Muscle layer of duodenum (tissue), 2 donors: ENCODE measurements around the gene NKAIN2.

Experiments
- H3K27ac ChIP-seq: one replicate; pipeline ENCODE4 v1.7.0; 2013; ENCODE audit warnings: mild to moderate bottlenecking, low read length
- H3K27me3 ChIP-seq: one replicate; pipeline ENCODE4 v1.7.0; 2013; ENCODE audit warnings: low read depth, mild to moderate bottlenecking, control low read depth, low read length
- H3K36me3 ChIP-seq, 2 donors: one replicate each; pipeline ENCODE4 v1.7.0; 2013; ENCODE audit warnings: low read length in 2 of 2, control low read depth in 1 of 2, mild to moderate bottlenecking in 1 of 2; ENCODE audit not compliant: insufficient read depth in 2 of 2, control insufficient read depth in 1 of 2
- H3K4me1 ChIP-seq, 2 donors: one replicate each; pipeline ENCODE4 v1.7.0; 2013; ENCODE audit warnings: low read length in 2 of 2, mild to moderate bottlenecking in 2 of 2, control low read depth in 1 of 2, moderate library complexity in 1 of 2; ENCODE audit not compliant: insufficient read depth in 2 of 2, control insufficient read depth in 1 of 2
- H3K4me3 ChIP-seq, 2 donors: one replicate each; pipeline ENCODE4 v1.7.0; 2013; ENCODE audit warnings: low read length in 2 of 2, low read depth in 1 of 2, mild to moderate bottlenecking in 1 of 2
- H3K9me3 ChIP-seq, 2 donors: one replicate each; pipeline ENCODE4 v1.7.0; 2013; ENCODE audit warnings: low read length in 2 of 2, control low read depth in 1 of 2, mild to moderate bottlenecking in 1 of 2; ENCODE audit not compliant: control insufficient read depth in 1 of 2
- donor health status: healthy.

NKAIN2 gene

GRCh38 chr6:124119596-124119995, 315.9 kb downstream of the NKAIN2 start:
- Histone ChIP-seq H3K4me1 (no peaks in the 10 kb centered on the region), H3K27ac (no peak overlapping the region), H3K9me3 (no peaks in the 10 kb centered on the region), H3K27me3 (no peaks in the 10 kb centered on the region), H3K4me3 (no peak overlapping the region), H3K36me3 (no peaks in the 10 kb centered on the region)

GRCh38 chr6:124123617-124124209, 320.0 kb downstream of the NKAIN2 start:
- H3K27me3 ChIP-seq, result no peaks in the 10 kb centered on the region
- H3K4me3 ChIP-seq, result no peak overlapping the region
- no peak overlapping the region for H3K27ac ChIP-seq
- H3K9me3 ChIP-seq, result no peaks in the 10 kb centered on the region
- H3K36me3 ChIP-seq, result no peaks in the 10 kb centered on the region
- H3K4me1 ChIP-seq, result no peaks in the 10 kb centered on the region

GRCh38 chr6:124131259-124131658, 327.6 kb downstream of the NKAIN2 start:
- H3K36me3 ChIP-seq, result no peaks in the 10 kb centered on the region
- H3K27me3 ChIP-seq, result no peaks in the 10 kb centered on the region
- peaks cover 0 to 7% of the 10 kb centered on the region in 2 donors for H3K9me3 ChIP-seq
- H3K27ac ChIP-seq, result no peak overlapping the region
- H3K4me1 ChIP-seq, result no peaks in the 10 kb centered on the region
- H3K4me3 ChIP-seq, result no peak overlapping the region

DNA sequence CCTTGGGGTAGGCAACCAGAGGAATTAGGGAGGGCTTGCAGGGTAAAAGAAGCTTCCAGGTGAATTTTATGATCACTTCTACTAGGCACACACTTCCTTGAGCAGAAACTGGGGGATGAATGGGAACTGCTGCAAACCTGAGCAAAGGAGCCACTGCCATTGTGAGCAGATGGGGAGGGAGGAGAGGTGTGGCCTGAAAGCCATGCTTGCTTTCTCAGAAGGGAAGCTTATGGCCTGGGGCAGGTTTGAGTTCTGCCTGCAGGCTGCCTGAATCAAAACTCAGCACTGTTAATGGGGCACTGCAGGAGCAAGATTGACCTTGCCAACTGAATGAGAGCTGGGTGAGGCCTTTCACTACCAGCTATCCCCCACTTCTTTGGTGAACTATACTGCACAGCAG, 328.1 kb downstream of the NKAIN2 start:
- Histone ChIP-seq H3K9me3 (peaks cover 0 to 7% of the 10 kb centered on the region in 2 donors), H3K27me3 (no peaks in the 10 kb centered on the region), H3K4me3 (no peak overlapping the region), H3K27ac (no peak overlapping the region), H3K36me3 (no peaks in the 10 kb centered on the region), H3K4me1 (no peaks in the 10 kb centered on the region)

DNA sequence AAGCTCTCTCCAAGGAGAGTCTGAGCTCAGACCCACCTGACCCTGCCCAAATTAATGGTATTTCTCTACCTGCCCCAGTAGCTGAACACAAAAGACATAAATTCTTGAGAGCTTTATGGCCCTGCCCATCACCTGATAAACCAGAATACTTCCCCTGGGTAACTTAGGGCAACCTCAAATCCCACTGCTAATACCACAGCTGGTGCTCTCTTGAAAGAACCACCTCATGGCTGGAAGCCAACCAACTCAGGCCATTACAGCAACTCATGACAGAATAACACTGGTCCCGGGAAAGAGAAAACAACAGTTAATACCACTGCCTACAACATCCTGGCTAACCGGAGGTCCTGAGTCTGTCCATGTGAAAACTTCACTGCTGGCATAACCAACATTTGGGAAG, 328.6 kb downstream of the NKAIN2 start:
- Histone ChIP-seq H3K36me3 (no peaks in the 10 kb centered on the region), H3K9me3 (peaks cover 0 to 7% of the 10 kb centered on the region in 2 donors), H3K27me3 (no peaks in the 10 kb centered on the region), H3K4me3 (no peak overlapping the region), H3K4me1 (no peaks in the 10 kb centered on the region), H3K27ac (no peak overlapping the region)

DNA sequence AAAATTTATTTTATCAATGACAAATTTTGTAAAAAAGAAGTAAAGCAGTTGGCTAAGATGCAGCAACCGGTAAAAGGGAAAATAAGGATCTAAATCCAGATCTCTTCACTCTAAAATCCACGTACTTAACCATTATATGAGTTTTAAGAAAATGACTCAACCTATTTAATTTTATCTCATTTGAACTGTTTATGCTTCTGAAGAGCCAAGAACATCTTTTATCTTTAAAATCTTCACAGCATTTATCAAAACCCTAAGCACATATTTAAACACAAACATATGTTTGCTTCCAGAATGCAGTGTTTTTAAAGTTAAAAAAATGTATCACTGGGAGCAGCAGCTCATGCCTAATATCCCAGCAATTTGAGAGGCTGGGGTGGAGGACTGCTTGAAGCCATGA, 339.2 kb downstream of the NKAIN2 start:
- Histone ChIP-seq H3K9me3 (no peaks in the 10 kb centered on the region), H3K27me3 (no peaks in the 10 kb centered on the region), H3K4me1 (no peaks in the 10 kb centered on the region), H3K4me3 (no peak overlapping the region), H3K27ac (no peak overlapping the region), H3K36me3 (no peaks in the 10 kb centered on the region)

DNA sequence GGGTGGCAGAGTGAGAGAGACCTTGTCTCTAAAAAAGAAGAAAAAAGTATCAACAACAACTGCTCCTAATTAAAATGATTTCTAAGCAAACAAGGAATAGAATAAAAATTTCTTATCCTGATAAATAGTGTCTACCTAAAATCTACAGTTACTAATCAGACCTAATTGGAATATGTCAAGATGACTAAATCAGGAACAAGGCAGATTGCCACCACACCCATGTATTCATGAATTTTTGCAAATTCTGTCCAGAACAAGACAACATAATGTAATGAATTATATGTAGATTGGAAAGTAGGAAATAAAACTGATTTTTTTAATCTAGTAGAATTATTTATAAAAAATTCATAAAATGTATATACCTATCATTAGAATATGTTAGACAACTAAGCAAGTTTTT, 339.8 kb downstream of the NKAIN2 start:
- no peak overlapping the region for H3K27ac ChIP-seq
- H3K27me3 ChIP-seq, result no peaks in the 10 kb centered on the region
- H3K9me3 ChIP-seq, result no peaks in the 10 kb centered on the region
- H3K4me3 ChIP-seq, result no peak overlapping the region
- H3K36me3 ChIP-seq, result no peaks in the 10 kb centered on the region
- H3K4me1 ChIP-seq, result no peaks in the 10 kb centered on the region

DNA sequence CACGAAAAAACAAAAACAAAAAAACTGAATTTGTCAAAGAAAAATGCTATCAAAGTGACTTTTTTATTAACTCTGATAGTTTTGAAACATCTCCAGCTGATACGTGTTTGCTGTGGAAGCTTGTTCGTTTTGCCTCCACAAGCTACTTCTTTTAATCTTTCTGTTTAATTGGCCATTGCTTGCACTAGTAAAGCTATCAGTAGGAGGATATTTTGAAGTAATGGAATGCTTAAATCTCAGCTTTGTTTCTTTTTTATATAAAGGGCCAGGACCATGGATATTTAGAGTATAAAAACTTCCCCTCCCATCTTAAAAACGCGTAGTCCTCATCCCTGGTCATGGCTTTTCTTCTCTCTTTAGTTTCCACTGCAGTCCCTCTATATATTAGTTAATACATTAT, 344.0 kb downstream of the NKAIN2 start:
- Histone ChIP-seq H3K27ac (no peak overlapping the region), H3K4me3 (no peak overlapping the region), H3K27me3 (no peaks in the 10 kb centered on the region), H3K4me1 (no peaks in the 10 kb centered on the region), H3K36me3 (no peaks in the 10 kb centered on the region), H3K9me3 (no peaks in the 10 kb centered on the region)

- Histone ChIP-seq H3K27me3 (no peaks in the 10 kb centered on the region), H3K4me3 (no peak overlapping the region), H3K9me3 (no peaks in the 10 kb centered on the region), H3K36me3 (no peaks in the 10 kb centered on the region), H3K27ac (no peak overlapping the region), H3K4me1 (no peaks in the 10 kb centered on the region)
Observed at GRCh38 chr6:124148236-124148957, 344.7 kb downstream of the NKAIN2 start.

- H3K4me3 ChIP-seq, result no peak overlapping the region
- no peaks in the 10 kb centered on the region for H3K36me3 ChIP-seq
- H3K4me1 ChIP-seq, result no peaks in the 10 kb centered on the region
- H3K27ac ChIP-seq, result no peak overlapping the region
- H3K9me3 ChIP-seq, result no peaks in the 10 kb centered on the region
- no peaks in the 10 kb centered on the region for H3K27me3 ChIP-seq
Observed at GRCh38 chr6:124149646-124150045, 346.0 kb downstream of the NKAIN2 start.

GRCh38 chr6:124158024-124158423, 354.4 kb downstream of the NKAIN2 start:
- Histone ChIP-seq H3K4me3 (no peak overlapping the region), H3K27me3 (no peaks in the 10 kb centered on the region), H3K4me1 (no peaks in the 10 kb centered on the region), H3K36me3 (no peaks in the 10 kb centered on the region), H3K9me3 (no peaks in the 10 kb centered on the region), H3K27ac (no peak overlapping the region)

DNA sequence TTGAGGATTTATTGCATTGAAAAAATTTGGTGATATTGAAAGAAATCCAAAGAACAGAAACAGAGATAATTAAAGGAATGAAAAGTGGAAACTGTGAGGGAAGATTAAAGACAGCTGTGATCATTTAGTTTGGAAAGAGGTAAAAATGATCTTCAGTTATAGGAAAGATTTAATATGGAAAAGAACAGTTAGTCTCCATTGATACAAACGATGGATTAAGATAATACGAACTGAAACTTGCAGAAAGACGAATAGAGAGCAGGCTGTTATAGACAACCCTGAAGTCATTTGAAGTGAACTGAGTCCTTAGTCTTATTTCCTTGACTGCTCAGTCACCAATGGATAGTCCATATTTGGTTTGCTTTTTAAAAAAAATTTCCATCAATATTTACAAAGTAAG, 360.0 kb downstream of the NKAIN2 start:
- no peaks in the 10 kb centered on the region for H3K27me3 ChIP-seq
- no peaks in the 10 kb centered on the region for H3K9me3 ChIP-seq
- H3K27ac ChIP-seq, result no peak overlapping the region
- no peaks in the 10 kb centered on the region for H3K4me1 ChIP-seq
- no peaks in the 10 kb centered on the region for H3K36me3 ChIP-seq
- H3K4me3 ChIP-seq, result no peak overlapping the region
